ENCODE results near the gene PLXNA2. TPM values are rescaled to one million over a fixed set of nuclear protein-coding genes. Genes with fewer than 3 reads are reported as not detected.

The PLXNA2 gene
- total RNA-seq, 2 experiments from 2014 or later, result 0.23 TPM; not detected in 1

GRCh38 chr1:208061632-208062031 is 182.6 kb downstream of the PLXNA2 start:
- Histone ChIP-seq H3K4me3 (ENCODE audit: low read depth, low read length, poor library complexity, severe bottlenecking) (no peak overlapping the region), H2AFZ (ENCODE audit: low read length) (no peak overlapping the region), H3K36me3 (ENCODE audit: insufficient read depth, low read length) (no peaks in the 10 kb centered on the region), H3K9me2 (ENCODE audit: insufficient read depth, low read length) (no peaks in the 10 kb centered on the region), H3K79me2 (ENCODE audit: insufficient read depth, low read depth, low read length) (no peaks in the 10 kb centered on the region), H3K9me3 (ENCODE audit: low read length) (no peaks in the 10 kb centered on the region), H3K4me2 (ENCODE audit: low read length) (no peak overlapping the region), H3K27ac (ENCODE audit: low read depth, low read length, poor library complexity, severe bottlenecking) (no peak overlapping the region), H4K20me1 (ENCODE audit: insufficient read depth, low read length) (no peaks in the 10 kb centered on the region), H3K4me1 (ENCODE audit: insufficient read depth, low read length, poor library complexity, severe bottlenecking) (no peaks in the 10 kb centered on the region)
- no peak for DNase-seq (ENCODE audit: low spot score)
- intact Hi-C loops (cut with micrococcal nuclease; ENCODE audit: unreplicated experiment), result no loop called here
- ChIA-PET CTCF (ENCODE audit: unreplicated experiment) (no interaction called here), POLR2A (interaction anchor here (1.2 kb wide), 1 partner anchor 9 kb away, joined by 3 read pairs; no protein-coding TSS in a partner anchor)
- no TSS peak for BruUV-seq (replicated peaks)
- TF ChIP-seq CTCF (conservative IDR thresholded peaks at IDR 0.05; ENCODE audit: low read length), result no peak
- no peak for TF ChIP-seq EZH2phosphoT487 (IDR thresholded peaks at IDR 0.05; ENCODE audit: borderline replicate concordance, low read depth, low read length)

- Histone ChIP-seq H3K27ac (ENCODE audit: low read depth, low read length, poor library complexity, severe bottlenecking) (no peak overlapping the region), H3K36me3 (ENCODE audit: insufficient read depth, low read length) (no peaks in the 10 kb centered on the region), H3K9me2 (ENCODE audit: insufficient read depth, low read length) (no peaks in the 10 kb centered on the region), H3K4me3 (ENCODE audit: low read depth, low read length, poor library complexity, severe bottlenecking) (no peak overlapping the region), H3K79me2 (ENCODE audit: insufficient read depth, low read depth, low read length) (no peaks in the 10 kb centered on the region), H2AFZ (ENCODE audit: low read length) (no peak overlapping the region), H3K4me2 (ENCODE audit: low read length) (no peak overlapping the region), H3K4me1 (ENCODE audit: insufficient read depth, low read length, poor library complexity, severe bottlenecking) (no peaks in the 10 kb centered on the region), H4K20me1 (ENCODE audit: insufficient read depth, low read length) (no peaks in the 10 kb centered on the region), H3K9me3 (ENCODE audit: low read length) (no peaks in the 10 kb centered on the region)
- no peak for TF ChIP-seq CTCF (conservative IDR thresholded peaks at IDR 0.05; ENCODE audit: low read length)
- TF ChIP-seq EZH2phosphoT487 (IDR thresholded peaks at IDR 0.05; ENCODE audit: borderline replicate concordance, low read depth, low read length), result no peak
- ChIA-PET CTCF (ENCODE audit: unreplicated experiment) (no interaction called here), POLR2A (interaction anchor here (1.2 kb wide), 1 partner anchor 10 kb away, joined by 3 read pairs; no protein-coding TSS in a partner anchor)
- intact Hi-C loops (cut with micrococcal nuclease; ENCODE audit: unreplicated experiment), result no loop called here
- no TSS peak for BruUV-seq (replicated peaks)
- DNase-seq (ENCODE audit: low spot score), result no peak
These were observed 183.1 kb downstream of the PLXNA2 start for GRCh38 chr1:208061118-208061517.

GRCh38 chr1:208060215-208060869 is 183.8 kb downstream of the PLXNA2 start:
- intact Hi-C loops (cut with micrococcal nuclease; ENCODE audit: unreplicated experiment), result no loop called here
- Histone ChIP-seq H4K20me1 (ENCODE audit: insufficient read depth, low read length) (no peaks in the 10 kb centered on the region), H3K27ac (ENCODE audit: low read depth, low read length, poor library complexity, severe bottlenecking) (no peak overlapping the region), H3K4me1 (ENCODE audit: insufficient read depth, low read length, poor library complexity, severe bottlenecking) (no peaks in the 10 kb centered on the region), H3K9me3 (ENCODE audit: low read length) (no peaks in the 10 kb centered on the region), H3K79me2 (ENCODE audit: insufficient read depth, low read depth, low read length) (no peaks in the 10 kb centered on the region), H3K4me3 (ENCODE audit: low read depth, low read length, poor library complexity, severe bottlenecking) (no peak overlapping the region), H3K36me3 (ENCODE audit: insufficient read depth, low read length) (no peaks in the 10 kb centered on the region), H3K9me2 (ENCODE audit: insufficient read depth, low read length) (no peaks in the 10 kb centered on the region), H2AFZ (ENCODE audit: low read length) (no peak overlapping the region), H3K4me2 (ENCODE audit: low read length) (no peak overlapping the region)
- no TSS peak for BruUV-seq (replicated peaks)
- ChIA-PET POLR2A (no interaction called here), CTCF (ENCODE audit: unreplicated experiment) (no interaction called here)
- no peak for TF ChIP-seq EZH2phosphoT487 (IDR thresholded peaks at IDR 0.05; ENCODE audit: borderline replicate concordance, low read depth, low read length)
- TF ChIP-seq CTCF (conservative IDR thresholded peaks at IDR 0.05; ENCODE audit: low read length), result no peak
- no peak for DNase-seq (ENCODE audit: low spot score)

All from OCI-LY7 (cell line).